ENCODE measurements around the gene SS18L1. TPM values are rescaled to one million over a fixed set of nuclear protein-coding genes. Genes with fewer than 3 reads are reported as not detected.

Gene SS18L1
- polyA plus RNA-seq, 1 of the 3 experiments (the other 2 are of a cell fraction): 10.7 TPM

GRCh38 chr20:62156592-62157386, 13.2 kb downstream of the SS18L1 start:
- H3K27me3 ChIP-seq (ENCODE audit: insufficient read depth): no peaks in the 10 kb centered on the region
- peaks cover 0 to 5% of the 10 kb centered on the region in 2 experiments; a peak in 1 of 4 replicates for H3K4me1 ChIP-seq (ENCODE audit: control insufficient read depth in 1 of 2, insufficient read depth in 2 of 2, low read depth in 1 of 2, low read length in 1 of 2)
- H3K27ac ChIP-seq (ENCODE audit: low read depth in 2 of 2, low read length in 1 of 2): peak overlapping the region in 1 of 2 experiments; percentile 9; a peak in 1 of 4 replicates
- peak; percentile 96 for DNase-seq
- ChIA-PET POLR2A (interaction anchor here (0.6 kb wide), 1 partner anchor 18 kb away, joined by 3 read pairs; no protein-coding TSS in a partner anchor), CTCF (interaction anchor here (0.6 to 2.2 kb wide), 23 partner anchors 8 to 312 kb away, joined by 3 to 23 read pairs (median 3); no protein-coding TSS in a partner anchor)
- no peak overlapping the region for H3K4me2 ChIP-seq
- peaks cover 13 to 22% of the 10 kb centered on the region in 2 experiments for H3K36me3 ChIP-seq (replicated peaks in 1 of 2; ENCODE audit: control insufficient read depth in 1 of 2, insufficient read depth in 2 of 2, low read length in 1 of 2)
- no peaks in the 10 kb centered on the region for H3K9me2 ChIP-seq
- no peaks in the 10 kb centered on the region for H3F3A ChIP-seq (replicated peaks; ENCODE audit: insufficient read depth)
- H3K79me2 ChIP-seq (ENCODE audit: insufficient read depth): peaks cover 75% of the 10 kb centered on the region
- H3K9ac ChIP-seq: no peak overlapping the region
- H2AFZ ChIP-seq (ENCODE audit: low read depth): no peak overlapping the region
- 55% methylated on average over 6 of the region's 24 CpGs for WGBS (ENCODE audit: low lambda C conversion rate)
- no peaks in the 10 kb centered on the region for H3K9me3 ChIP-seq
- H3K4me3 ChIP-seq (ENCODE audit: low read depth in 2 of 2, low read length in 1 of 2): no peak overlapping the region
- peaks cover 61% of the 10 kb centered on the region for H4K20me1 ChIP-seq (ENCODE audit: insufficient read depth)
- TF ChIP-seq GABPA (IDR thresholded peaks at IDR 0.05; ENCODE audit: low read depth) (no peak), SMC3 (IDR thresholded peaks at IDR 0.05; ENCODE audit: low read depth, low read length) (peak; percentile 60), RAD21 (IDR thresholded peaks at IDR 0.05; ENCODE audit: low read length) (peak; percentile 63), MXI1 (IDR thresholded peaks at IDR 0.05; ENCODE audit: low read depth, low read length) (0 out of 2 replicates have a peak, but pooled peaks have one; percentile 28), CTCF (IDR thresholded peaks at IDR 0.05) (peak; percentile 71), RCOR1 (IDR thresholded peaks at IDR 0.05; ENCODE audit: low read length) (no peak)

GRCh38 chr20:62157387-62158087, 14.0 kb downstream of the SS18L1 start:
- CTCF ChIA-PET: interaction anchor here (0.6 to 2.2 kb wide), 8 partner anchors 10 to 153 kb away, joined by 3 to 23 read pairs (median 6); no protein-coding TSS in a partner anchor
- no peak overlapping the region for H3K9ac ChIP-seq
- H2AFZ ChIP-seq (ENCODE audit: low read depth): no peak overlapping the region
- H3K27me3 ChIP-seq (ENCODE audit: insufficient read depth): no peaks in the 10 kb centered on the region
- peaks cover 0 to 5% of the 10 kb centered on the region in 2 experiments; a peak in 1 of 4 replicates for H3K4me1 ChIP-seq (ENCODE audit: control insufficient read depth in 1 of 2, insufficient read depth in 2 of 2, low read depth in 1 of 2, low read length in 1 of 2)
- H4K20me1 ChIP-seq (ENCODE audit: insufficient read depth): peaks cover 54% of the 10 kb centered on the region
- peaks cover 69% of the 10 kb centered on the region for H3K79me2 ChIP-seq (ENCODE audit: insufficient read depth)
- H3K36me3 ChIP-seq (replicated peaks in 1 of 2; ENCODE audit: control insufficient read depth in 1 of 2, insufficient read depth in 2 of 2, low read length in 1 of 2): peaks cover 12 to 20% of the 10 kb centered on the region in 2 experiments
- no peak overlapping the region for H3K4me3 ChIP-seq (ENCODE audit: low read depth in 2 of 2, low read length in 1 of 2)
- no peaks in the 10 kb centered on the region for H3K9me3 ChIP-seq
- H3K9me2 ChIP-seq: no peaks in the 10 kb centered on the region
- no peak overlapping the region; a peak in 1 of 4 replicates for H3K27ac ChIP-seq (ENCODE audit: low read depth in 2 of 2, low read length in 1 of 2)
- no peak for DNase-seq
- no peak for TF ChIP-seq GATA2 (CRISPR knock-in tag; IDR thresholded peaks at IDR 0.05)
- TF ChIP-seq GABPA (IDR thresholded peaks at IDR 0.05; ENCODE audit: low read depth): no peak
- TF ChIP-seq MEF2A (IDR thresholded peaks at IDR 0.05; ENCODE audit: borderline replicate concordance, low read depth): no peak
- no peak for TF ChIP-seq IRF3 (IDR thresholded peaks at IDR 0.05; ENCODE audit: low read depth, low read length)
- TF ChIP-seq SMC3 (IDR thresholded peaks at IDR 0.05; ENCODE audit: low read depth, low read length): no peak
- no peak for TF ChIP-seq EP300 (IDR thresholded peaks at IDR 0.05; ENCODE audit: borderline replicate concordance in 1 of 2, low read depth in 1 of 2, low read length in 1 of 2)
- TF ChIP-seq TCF12 (IDR thresholded peaks at IDR 0.05): no peak
- no peak for TF ChIP-seq ELF1 (IDR thresholded peaks at IDR 0.05)
- TF ChIP-seq FOXM1 (IDR thresholded peaks at IDR 0.05; ENCODE audit: low read depth): no peak
- TF ChIP-seq RXRA (IDR thresholded peaks at IDR 0.05; ENCODE audit: borderline replicate concordance, low read depth): no peak
- TF ChIP-seq REST (IDR thresholded peaks at IDR 0.05; ENCODE audit: low read depth, low read length): no peak
- no peak for TF ChIP-seq TAF1 (IDR thresholded peaks at IDR 0.05; ENCODE audit: borderline replicate concordance, low read depth, low read length)
- no peaks in the 10 kb centered on the region for H3F3A ChIP-seq (replicated peaks; ENCODE audit: insufficient read depth)
- no peak overlapping the region for H3K4me2 ChIP-seq
- POLR2A ChIA-PET: no interaction called here
- WGBS (ENCODE audit: low lambda C conversion rate): 95% methylated on average over 9 of the region's 25 CpGs

Measured in SK-N-SH (cell line).